Adrenal gland (tissue), 19 donors: ENCODE results near the gene BZW1. TPM values are rescaled to one million over a fixed set of nuclear protein-coding genes. Genes with fewer than 3 reads are reported as not detected.

Experiments used
- DNase-seq, 7 donors: peaks; one replicate each; pipeline ENCODE4 v3.0.0-alpha.2; 2019 to 2020
- H3K27ac ChIP-seq, 5 donors: fragments of 200-600 bp; sonication (generic) in 4 of 5; 1 replicate in 3 of 5; 2 replicates in 2 of 5; pipeline versions ENCODE4 v1.5.1 to v1.8.0; 2016 to 2020; ENCODE audit warnings: mild to moderate bottlenecking in 1 of 5
- H3K27me3 ChIP-seq: fragments of 200-600 bp; 2 replicates; pipeline ENCODE4 v1.8.0; 2021
- H3K36me3 ChIP-seq, 2 donors: fragments of 200-600 bp; replicated peaks in 1 of 2; 1 replicate in 1 of 2; 2 replicates in 1 of 2; pipeline versions ENCODE4 v1.5.1 to v1.8.0; 2018 to 2022
- H3K4me1 ChIP-seq, 2 donors: fragments of 200-600 bp; replicated peaks in 1 of 2; 1 replicate in 1 of 2; 2 replicates in 1 of 2; pipeline versions ENCODE4 v1.5.1 to v1.8.0; 2018 to 2021
- H3K4me3 ChIP-seq, 4 donors: fragments of 200-600 bp; sonication (generic) in 3 of 4; one replicate each; pipeline ENCODE4 v1.5.1; 2016 to 2018
- H3K9me3 ChIP-seq, 3 donors: fragments of 200-600 bp; sonication (generic) in 1 of 3; replicated peaks in 1 of 3; 1 replicate in 2 of 3; 2 replicates in 1 of 3; pipeline versions ENCODE4 v1.5.1 to v1.8.0; 2016 to 2021
- POLR2A ChIP-seq, 2 donors: fragments of 450-650 bp; IDR thresholded peaks; one replicate each; pipeline ENCODE4 v1.6.1; 2017; ENCODE audit warnings: antibody characterized with exemption in 2 of 2, mild to moderate bottlenecking in 2 of 2, moderate library complexity in 1 of 2
- WGBS, 4 donors: extraction: QIAGEN DNeasy Blood & Tissue Kit in 2 of 4; methylation state at CpG; one replicate each; pipeline versions ENCODE4 v1.1.5 to v1.1.7; 2013 to 2017; 5-methylcytosine and 5-hydroxymethylcytosine counted together
- intact Hi-C, 2 donors: fragments of 100-400 bp; cut with DNase I; formaldehyde crosslinking; loops; one replicate each; pipeline versions ENCODE4 v1.14.1 to v1.15.0; 2022 to 2023
- long read RNA-seq, 10 donors: library from polyadenylated mRNA in 3 of 10; unstranded in 2 of 10; stranded (forward) in 1 of 10; transcript quantifications; one replicate each; pipeline ENCODE4 v2.0.0 and lab custom pipeline, GENCODE V29; 2021 to 2026
- polyA plus RNA-seq, 3 donors: library from polyadenylated mRNA; stranded (reverse); fragments of 200-250 nt in 2 of 3; fragments of 350-450 nt in 1 of 3; fragmentation: Illumina TruSeq in 1 of 3; extraction: RNeasy Lipid Tissue Mini Kit (QIAGEN cat#74804) in 1 of 3; gene quantifications; one replicate each; pipeline ENCODE4 v1.2.3, GENCODE V29; 2013 to 2014
- total RNA-seq, 9 donors: library from RNA; depleted of rRNA in 4 of 9; stranded (reverse); fragments of >200 nt in 4 of 9; fragments of 120-200 nt in 1 of 9; fragmentation: NEBNext Ultra II Directional in 1 of 9; extraction: Animal tissue kit (Norgen Biotek cat#: 25700) in 1 of 9; gene quantifications; one replicate each; pipeline versions ENCODE4 v1.1.0 to v1.2.4, GENCODE V29; 2013 to 2023
- TF ChIP-seq, protein P1 (sequence below), 6 experiments: fragments of 450-650 bp in 4 of 6; fragments of 200-600 bp in 2 of 6; sonication (generic) in 1 of 6; IDR thresholded peaks; 1 replicate in 5 of 6; 2 replicates in 1 of 6; pipeline versions ENCODE4 v1.5.1 to v1.8.0; 2016 to 2021; ENCODE audit warnings: antibody characterized with exemption in 6 of 6, mild to moderate bottlenecking in 2 of 6, moderate library complexity in 1 of 6
- donor health status: healthy with polysubstance abuse.
- donor health status: Bipolar disorder and iron deficiency.
- donor health status: DM: yes; HTN: yes; CAD: no.
- donor health status: DM: no; HTN: no; CAD: no.
- donor health status: DM: no; HTN: no; CAD: no.
- donor health status: DM: yes; HTN: yes; CAD: no.

The BZW1 gene
- total RNA-seq: 100 to 1,000 TPM in 8 of 9 donors, 10 to 100 TPM in 1; 98.6 to 631 (median 218) TPM
- 100 to 1,000 TPM in 1 of 3 donors, 10 to 100 TPM in 2; 28.4 to 511 (median 30.2) TPM for polyA plus RNA-seq
- long read RNA-seq, donor 1, full-length matches to known transcripts: 155 of 529 reads
- long read RNA-seq, donor 1, partial matches to known transcripts: 289 of 529 reads
- long read RNA-seq, donor 1, other reads (novel, unspliced or antisense): 85 of 529 reads
- long read RNA-seq, donor 2, full-length matches to known transcripts: 86 of 331 reads
- long read RNA-seq, donor 2, partial matches to known transcripts: 181 of 331 reads
- long read RNA-seq, donor 2, other reads (novel, unspliced or antisense): 64 of 331 reads
- long read RNA-seq, donor 3, full-length matches to known transcripts: 150 of 343 reads
- long read RNA-seq, donor 3, partial matches to known transcripts: 147 of 343 reads
- long read RNA-seq, donor 3, other reads (novel, unspliced or antisense): 46 of 343 reads
- long read RNA-seq, donor 4, full-length matches to known transcripts: 81 of 111 reads
- long read RNA-seq, donor 4, partial matches to known transcripts: 16 of 111 reads
- long read RNA-seq, donor 4, other reads (novel, unspliced or antisense): 14 of 111 reads
- long read RNA-seq, donor 5, full-length matches to known transcripts: 297 of 358 reads
- long read RNA-seq, donor 5, partial matches to known transcripts: 5 of 358 reads
- long read RNA-seq, donor 5, other reads (novel, unspliced or antisense): 56 of 358 reads
- long read RNA-seq, donor 6, full-length matches to known transcripts: 30 of 45 reads
- long read RNA-seq, donor 6, partial matches to known transcripts: 10 of 45 reads
- long read RNA-seq, donor 6, other reads (novel, unspliced or antisense): 5 of 45 reads
- long read RNA-seq, donor 7, full-length matches to known transcripts: 47 of 159 reads
- long read RNA-seq, donor 7, partial matches to known transcripts: 80 of 159 reads
- long read RNA-seq, donor 7, other reads (novel, unspliced or antisense): 32 of 159 reads
- long read RNA-seq, donor 8, full-length matches to known transcripts: 156 of 211 reads
- long read RNA-seq, donor 8, partial matches to known transcripts: 38 of 211 reads
- long read RNA-seq, donor 8, other reads (novel, unspliced or antisense): 17 of 211 reads
- long read RNA-seq, donor 9, full-length matches to known transcripts: 88 of 119 reads
- long read RNA-seq, donor 9, partial matches to known transcripts: 31 of 119 reads
- long read RNA-seq, donor 9, other reads (novel, unspliced or antisense): 0 of 119 reads
- long read RNA-seq, donor 10, full-length matches to known transcripts: 39 of 122 reads
- long read RNA-seq, donor 10, partial matches to known transcripts: 46 of 122 reads
- long read RNA-seq, donor 10, other reads (novel, unspliced or antisense): 37 of 122 reads

DNA sequence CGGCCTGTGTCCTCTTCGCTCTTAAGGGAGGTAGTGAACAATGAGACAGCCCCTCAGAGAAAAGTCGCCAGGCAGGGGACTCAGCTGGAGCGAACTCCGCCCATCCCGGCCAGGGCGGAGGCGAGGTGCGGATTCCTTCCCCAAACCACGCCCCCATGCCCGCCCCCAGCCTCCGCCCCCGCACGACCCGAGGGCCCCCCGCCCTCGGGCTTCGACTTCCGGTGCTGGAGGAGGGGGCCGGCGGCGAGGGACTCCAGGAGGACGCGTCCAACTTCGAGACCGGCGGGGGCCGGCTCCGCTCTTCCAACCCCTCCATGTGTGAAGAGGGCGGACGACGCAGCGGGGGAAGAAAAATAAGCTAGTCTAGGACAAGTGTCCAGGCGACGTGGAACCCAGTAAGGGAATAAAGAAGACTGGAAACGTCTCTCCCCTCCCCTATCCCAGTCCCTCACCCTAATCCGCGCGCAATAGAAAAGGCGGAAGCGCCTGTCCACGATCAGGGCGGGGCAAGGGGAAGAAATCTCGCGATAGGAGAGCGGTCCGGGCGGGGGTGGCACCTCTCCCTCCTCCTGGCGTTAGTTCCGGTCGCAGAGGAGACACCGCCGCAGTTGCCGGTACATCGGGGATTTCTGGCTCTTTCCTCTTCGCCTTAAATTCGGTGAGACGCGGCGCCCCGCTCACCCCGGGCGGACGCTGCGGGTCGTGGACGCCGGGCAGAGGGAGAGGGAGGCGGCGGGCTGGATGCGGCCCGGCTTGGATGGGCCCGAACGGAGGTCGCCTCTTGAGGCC is at the start of gene BZW1:
BZW1 (plus strand) TSS at position 578 of the 789 bp plus-strand sequence. CDS start 1,308 bp downstream, outside the sequence.
- intact Hi-C loops: loop anchor here in 1 of 2 donors (10.0 kb wide), 1 partner anchor 97 kb away; no protein-coding TSS in a partner anchor
- H3K27ac ChIP-seq: peak within 1 kb of the TSS; percentile 95 to 99 (median 96)
- 0 to 1% (median 0%) methylated on average over 33 to 75 of the region's 75 CpGs for WGBS, 4 donors
- peaks cover 0 to 27% of the 10 kb centered on the region in 2 donors for H3K36me3 ChIP-seq
- H3K27me3 ChIP-seq: no peaks in the 10 kb centered on the region
- DNase-seq: peak; percentile 97 to 98 (median 98)
- no peaks in the 10 kb centered on the region for H3K9me3 ChIP-seq
- TF ChIP-seq, protein P1, sequence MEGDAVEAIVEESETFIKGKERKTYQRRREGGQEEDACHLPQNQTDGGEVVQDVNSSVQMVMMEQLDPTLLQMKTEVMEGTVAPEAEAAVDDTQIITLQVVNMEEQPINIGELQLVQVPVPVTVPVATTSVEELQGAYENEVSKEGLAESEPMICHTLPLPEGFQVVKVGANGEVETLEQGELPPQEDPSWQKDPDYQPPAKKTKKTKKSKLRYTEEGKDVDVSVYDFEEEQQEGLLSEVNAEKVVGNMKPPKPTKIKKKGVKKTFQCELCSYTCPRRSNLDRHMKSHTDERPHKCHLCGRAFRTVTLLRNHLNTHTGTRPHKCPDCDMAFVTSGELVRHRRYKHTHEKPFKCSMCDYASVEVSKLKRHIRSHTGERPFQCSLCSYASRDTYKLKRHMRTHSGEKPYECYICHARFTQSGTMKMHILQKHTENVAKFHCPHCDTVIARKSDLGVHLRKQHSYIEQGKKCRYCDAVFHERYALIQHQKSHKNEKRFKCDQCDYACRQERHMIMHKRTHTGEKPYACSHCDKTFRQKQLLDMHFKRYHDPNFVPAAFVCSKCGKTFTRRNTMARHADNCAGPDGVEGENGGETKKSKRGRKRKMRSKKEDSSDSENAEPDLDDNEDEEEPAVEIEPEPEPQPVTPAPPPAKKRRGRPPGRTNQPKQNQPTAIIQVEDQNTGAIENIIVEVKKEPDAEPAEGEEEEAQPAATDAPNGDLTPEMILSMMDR (IDR thresholded peaks at IDR 0.05): no peak
- TF ChIP-seq POLR2A (IDR thresholded peaks at IDR 0.05): peak; percentile 96 to 97
- H3K4me1 ChIP-seq: peaks cover 5 to 47% of the 10 kb centered on the region in 2 donors
- peak within 1 kb of the TSS; percentile 80 to 87 (median 84) for H3K4me3 ChIP-seq

DNA sequence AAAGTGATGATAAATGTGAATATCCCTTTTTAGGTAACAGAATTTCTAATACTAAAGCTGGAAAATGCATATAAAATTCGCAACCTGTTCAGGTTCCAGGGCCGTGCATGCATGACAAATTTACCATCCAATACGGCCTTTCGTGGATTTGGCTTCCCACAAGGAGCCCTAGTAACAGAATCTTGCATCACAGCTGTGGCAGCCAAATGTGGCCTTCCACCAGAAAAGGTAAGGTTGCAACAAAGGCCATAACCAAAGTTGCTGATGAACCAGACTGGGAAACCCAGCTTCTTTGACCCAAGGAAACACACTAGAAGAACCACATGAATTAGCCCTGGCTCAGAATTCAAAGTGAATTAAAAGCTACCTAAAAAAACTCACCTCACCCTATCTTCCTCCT is 49.6 kb upstream of the BZW1 start:
- intact Hi-C loops: no loop called here
- no peaks in the 10 kb centered on the region for H3K36me3 ChIP-seq
- no peak for TF ChIP-seq POLR2A (IDR thresholded peaks at IDR 0.05)

DNA sequence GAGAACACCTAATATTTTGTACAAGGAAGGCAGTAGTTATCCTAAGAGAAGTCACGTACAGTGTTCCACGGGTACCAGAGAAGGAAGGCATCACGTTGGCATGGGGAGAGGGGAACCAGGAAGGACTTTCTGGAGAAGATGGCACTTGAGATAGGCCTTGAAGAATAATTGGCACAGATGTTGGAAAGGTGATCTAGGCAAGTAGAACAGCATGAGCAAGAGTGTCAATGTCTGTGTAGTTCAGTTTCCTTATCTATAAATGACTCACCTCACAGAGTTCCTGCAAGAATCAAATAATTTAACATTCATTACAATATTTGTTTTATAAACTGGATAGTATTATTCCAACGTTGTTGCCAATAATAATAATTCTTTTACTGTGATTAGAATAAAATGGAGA is 48.3 kb upstream of the BZW1 start:
- intact Hi-C loops: no loop called here
- H3K4me1 ChIP-seq: no peaks in the 10 kb centered on the region
- H3K9me3 ChIP-seq: no peaks in the 10 kb centered on the region
- no peak overlapping the region for H3K4me3 ChIP-seq
- TF ChIP-seq, protein P1 (IDR thresholded peaks at IDR 0.05): no peak
- no peak for TF ChIP-seq POLR2A (IDR thresholded peaks at IDR 0.05)
- H3K36me3 ChIP-seq: no peaks in the 10 kb centered on the region
- no peaks in the 10 kb centered on the region for H3K27me3 ChIP-seq
- WGBS, 4 donors: 63 to 67% (median 66%) methylated on average over 4 of the region's 4 CpGs
- H3K27ac ChIP-seq: no peak overlapping the region
- DNase-seq: no peak

More for the DNA sequence above, 49.6 kb upstream of the BZW1 start:
- H3K9me3 ChIP-seq: no peaks in the 10 kb centered on the region
- H3K4me1 ChIP-seq: peaks cover 0 to 2% of the 10 kb centered on the region in 2 donors
- no peak for DNase-seq
- H3K27me3 ChIP-seq: no peaks in the 10 kb centered on the region
- H3K4me3 ChIP-seq: no peak overlapping the region
- 78 to 90% (median 84%) methylated on average over 4 of the region's 4 CpGs for WGBS, 4 donors
- no peak overlapping the region for H3K27ac ChIP-seq
